Raji (cell line): ENCODE measurements around the gene XXYLT1.

Source experiments
- POLR2A ChIP-seq: IDR thresholded peaks from 2 replicates; pipeline ENCODE4 v1.6.1; 2011; ENCODE audit warnings: low read depth, low read length, control low read depth; ENCODE audit not compliant: insufficient read depth

XXYLT1 gene

GRCh38 chr3:195258449-195259153 is 12.4 kb downstream of the XXYLT1 start:
- no peak for TF ChIP-seq POLR2A

DNA sequence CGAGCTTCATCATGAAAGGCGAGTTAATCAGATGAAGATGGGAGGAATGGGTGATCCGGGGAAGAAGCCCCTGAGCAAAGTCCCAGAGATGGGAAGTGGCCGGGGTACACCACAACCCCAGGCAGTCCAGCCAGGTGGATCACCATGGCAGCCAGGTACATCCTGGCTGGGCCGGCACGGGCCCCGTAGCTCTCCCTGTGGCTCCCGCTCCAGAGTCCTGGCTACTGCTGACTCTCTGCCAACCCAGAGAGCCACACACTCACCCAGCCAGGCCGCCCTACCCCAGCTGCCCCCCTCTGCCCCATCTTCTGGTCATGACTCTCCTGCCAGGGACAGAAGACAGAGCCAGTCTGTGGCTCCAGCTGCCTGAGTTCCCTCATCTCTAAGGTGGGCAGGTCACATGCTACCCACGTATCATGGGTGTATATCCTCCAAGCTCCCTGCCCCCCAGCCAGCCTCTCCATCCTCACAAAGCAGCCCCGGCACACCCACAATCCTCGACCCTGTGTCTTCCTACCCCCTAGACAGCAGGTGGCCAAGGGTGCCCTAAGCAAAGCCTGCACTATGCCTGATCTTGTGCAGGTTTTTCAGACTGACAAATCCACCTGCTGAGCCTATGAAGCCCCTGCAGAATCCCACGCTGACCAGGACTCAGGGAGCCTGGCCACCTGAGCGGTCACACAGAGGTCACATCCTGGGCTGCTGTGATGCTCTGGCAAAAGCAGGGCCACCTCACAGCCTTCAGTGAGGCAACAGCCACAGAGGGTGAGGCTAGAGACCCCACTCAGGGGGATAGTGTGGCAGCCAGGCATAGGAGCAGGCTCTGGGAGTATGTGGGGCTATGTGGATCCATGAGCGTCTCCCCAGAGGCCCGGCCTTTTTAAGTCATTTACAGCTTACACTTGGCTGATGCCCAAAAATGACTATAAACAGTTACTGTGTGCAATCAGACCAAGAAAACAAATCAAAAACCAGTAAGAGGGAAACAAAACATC is 13.2 kb downstream of the XXYLT1 start:
- no peak for TF ChIP-seq POLR2A

- TF ChIP-seq POLR2A: no peak
These were observed 14.1 kb downstream of the XXYLT1 start for GRCh38 chr3:195256639-195257453.

DNA sequence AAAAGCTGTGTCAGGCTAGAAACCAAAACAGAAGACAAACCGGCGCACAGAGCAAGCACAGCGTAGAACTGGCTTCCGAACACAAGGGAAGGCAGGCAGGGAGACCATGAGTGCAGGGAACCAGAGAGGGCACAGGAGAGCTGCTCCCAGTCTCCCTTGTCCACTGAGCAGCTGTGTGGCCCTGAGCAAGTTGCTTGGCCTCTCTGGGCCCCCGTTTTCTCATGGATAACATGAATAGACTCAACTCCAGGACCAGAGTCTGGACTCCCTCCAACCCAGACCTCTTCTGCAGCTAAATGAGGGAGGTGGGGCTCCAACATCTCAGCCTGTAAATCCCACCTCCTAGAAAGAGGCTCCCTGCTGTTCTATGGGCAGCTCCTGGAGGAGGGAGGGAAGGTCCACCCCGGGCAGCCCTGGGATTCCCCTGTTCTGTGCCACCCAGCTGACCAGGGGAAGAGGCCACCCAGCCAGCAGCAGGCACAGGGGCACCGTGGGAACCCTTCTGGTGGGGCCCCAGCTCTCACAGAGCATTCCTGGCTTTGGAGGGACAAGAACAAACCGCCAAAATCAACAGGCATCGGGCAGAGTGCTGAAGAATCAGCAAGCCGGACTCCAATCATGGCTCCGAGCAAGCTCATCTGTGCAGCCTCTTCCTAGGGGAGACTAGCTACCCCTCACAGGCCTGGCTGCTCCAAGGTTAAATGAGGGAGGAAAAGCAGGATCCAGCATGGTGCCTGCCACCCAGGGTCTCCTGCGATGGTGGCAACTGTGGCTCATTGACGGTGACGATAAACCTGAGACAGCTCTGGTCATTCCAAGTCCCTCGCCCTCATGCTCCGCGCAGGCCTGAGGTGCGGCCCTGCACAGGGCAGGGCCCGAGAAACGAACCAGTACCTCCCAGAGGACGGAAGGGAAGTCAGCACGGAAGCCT is 15.1 kb downstream of the XXYLT1 start:
- TF ChIP-seq POLR2A: no peak

GRCh38 chr3:195255176-195255500 is 15.8 kb downstream of the XXYLT1 start:
- TF ChIP-seq POLR2A: no peak

DNA sequence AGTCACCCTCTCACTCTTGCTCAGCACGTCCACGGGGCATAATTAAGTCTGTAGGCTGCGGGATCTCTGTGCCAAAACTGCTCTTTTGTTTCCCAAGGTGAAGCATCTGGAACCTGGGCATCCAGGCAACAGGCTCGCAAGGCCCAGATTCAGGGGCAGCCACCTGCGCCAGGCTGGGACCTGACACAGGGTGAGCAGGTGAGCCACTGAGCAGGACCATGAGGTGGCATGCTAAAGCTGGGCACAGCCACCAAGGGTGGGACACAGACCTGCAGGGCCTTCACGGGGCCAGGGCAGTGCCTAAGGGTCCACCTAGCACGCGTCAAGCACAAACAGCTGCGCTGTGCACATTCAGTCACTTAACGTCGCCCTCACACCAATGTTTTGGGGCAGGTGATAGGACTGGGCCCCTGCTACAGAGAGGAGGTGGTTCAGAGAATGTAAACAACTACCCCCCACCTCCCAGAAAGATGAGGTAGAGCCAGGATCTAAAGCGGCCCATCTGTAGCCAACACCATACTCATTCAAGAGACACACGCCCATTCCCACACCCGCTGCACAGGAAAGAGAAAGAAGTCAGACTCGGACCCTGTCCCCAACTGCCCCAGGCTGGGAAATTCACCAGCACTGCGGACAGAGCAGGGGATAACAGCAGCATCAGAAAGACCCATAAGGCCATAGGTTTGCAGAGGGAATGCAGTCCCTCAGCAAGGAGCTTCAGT is 16.3 kb downstream of the XXYLT1 start:
- TF ChIP-seq POLR2A: no peak

DNA sequence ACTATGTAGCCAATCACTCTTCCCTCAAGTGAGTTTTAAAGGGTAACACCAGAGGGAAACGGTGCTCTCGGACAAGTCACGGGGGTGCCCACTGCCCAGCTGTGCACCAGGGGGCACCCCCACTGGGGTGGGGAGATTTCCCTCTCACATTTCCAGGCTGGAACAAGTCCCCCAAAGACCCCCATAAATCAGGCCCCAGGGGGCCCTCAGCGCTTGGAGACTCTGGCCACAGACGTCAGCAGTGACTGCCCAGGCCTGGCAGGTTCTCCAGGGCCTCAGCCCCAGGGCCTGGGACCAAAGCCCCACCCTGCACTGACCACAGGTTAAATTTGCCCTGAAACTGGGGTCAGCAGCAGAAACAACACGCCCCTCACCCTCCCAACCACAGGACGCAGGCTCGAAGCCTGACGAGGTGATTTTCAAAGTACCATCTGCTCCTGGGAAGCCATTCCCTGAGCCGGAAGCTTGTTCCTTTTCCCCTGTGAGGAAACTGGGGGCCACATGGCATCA is 17.0 kb downstream of the XXYLT1 start:
- no peak for TF ChIP-seq POLR2A

DNA sequence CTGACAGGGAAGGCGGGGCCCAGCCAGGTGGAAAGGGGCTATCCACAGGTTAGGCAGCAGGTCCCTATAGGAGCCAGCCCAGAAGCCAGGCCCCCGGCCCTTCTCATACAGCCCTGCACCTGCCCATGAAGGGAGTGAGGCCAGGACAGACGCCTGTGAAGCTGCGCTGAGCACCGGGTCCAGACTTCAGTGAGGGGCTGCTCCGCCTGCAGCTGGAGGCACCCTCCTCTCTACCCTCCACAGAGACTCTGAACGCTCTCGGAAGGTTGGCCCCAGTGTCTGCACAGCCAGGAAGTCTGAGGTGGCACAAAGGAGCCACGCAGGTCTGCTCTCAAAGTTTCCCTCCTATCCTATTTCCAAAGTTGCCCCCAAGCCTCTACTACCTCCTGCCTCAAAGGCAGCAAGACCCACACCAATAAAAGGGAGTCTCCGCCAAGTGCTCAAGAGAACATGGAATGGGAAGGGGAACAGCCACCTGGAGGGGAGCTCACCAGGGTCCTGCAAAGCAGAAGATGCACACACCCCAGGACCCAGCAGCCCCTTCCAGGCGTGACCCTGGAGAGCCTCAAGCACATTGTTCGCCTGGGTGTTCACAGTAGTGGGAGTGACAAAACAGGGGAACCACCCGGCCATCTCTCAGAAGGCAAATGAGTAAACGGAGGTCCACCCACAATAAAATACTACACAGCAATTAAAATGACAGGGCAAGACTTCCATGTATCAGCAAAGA is 19.5 kb downstream of the XXYLT1 start:
- TF ChIP-seq POLR2A: no peak

GRCh38 chr3:195250473-195251251 is 20.3 kb downstream of the XXYLT1 start:
- no peak for TF ChIP-seq POLR2A

DNA sequence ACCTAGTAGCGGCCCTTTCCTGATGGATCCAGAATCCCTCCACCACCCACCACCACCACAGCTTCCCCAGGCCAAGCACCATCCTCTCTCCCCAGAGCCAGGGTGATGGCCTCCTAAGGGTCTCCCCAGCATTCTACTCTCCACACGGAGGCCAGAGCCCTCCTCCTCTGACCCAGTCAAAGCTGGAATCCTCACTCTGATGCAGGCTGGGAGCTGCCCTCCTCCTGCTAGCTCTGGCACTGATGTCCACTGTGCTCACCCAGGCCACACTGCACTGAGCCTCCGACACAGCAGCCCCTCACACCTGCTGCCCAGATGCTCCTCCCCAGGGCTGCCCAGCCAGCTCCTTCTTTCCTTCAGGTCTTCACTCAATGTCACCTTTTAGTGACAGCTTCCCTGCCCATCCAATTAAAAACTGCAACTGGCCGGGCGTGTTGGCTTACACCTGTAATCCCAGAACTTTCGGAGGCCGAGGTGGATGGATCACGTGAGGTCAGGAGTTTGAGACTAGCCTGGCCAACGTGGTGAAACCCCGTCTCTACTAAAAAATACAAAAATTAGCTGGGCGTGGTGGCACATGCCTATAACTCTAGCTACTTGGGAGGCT is 21.0 kb downstream of the XXYLT1 start:
- no peak for TF ChIP-seq POLR2A

DNA sequence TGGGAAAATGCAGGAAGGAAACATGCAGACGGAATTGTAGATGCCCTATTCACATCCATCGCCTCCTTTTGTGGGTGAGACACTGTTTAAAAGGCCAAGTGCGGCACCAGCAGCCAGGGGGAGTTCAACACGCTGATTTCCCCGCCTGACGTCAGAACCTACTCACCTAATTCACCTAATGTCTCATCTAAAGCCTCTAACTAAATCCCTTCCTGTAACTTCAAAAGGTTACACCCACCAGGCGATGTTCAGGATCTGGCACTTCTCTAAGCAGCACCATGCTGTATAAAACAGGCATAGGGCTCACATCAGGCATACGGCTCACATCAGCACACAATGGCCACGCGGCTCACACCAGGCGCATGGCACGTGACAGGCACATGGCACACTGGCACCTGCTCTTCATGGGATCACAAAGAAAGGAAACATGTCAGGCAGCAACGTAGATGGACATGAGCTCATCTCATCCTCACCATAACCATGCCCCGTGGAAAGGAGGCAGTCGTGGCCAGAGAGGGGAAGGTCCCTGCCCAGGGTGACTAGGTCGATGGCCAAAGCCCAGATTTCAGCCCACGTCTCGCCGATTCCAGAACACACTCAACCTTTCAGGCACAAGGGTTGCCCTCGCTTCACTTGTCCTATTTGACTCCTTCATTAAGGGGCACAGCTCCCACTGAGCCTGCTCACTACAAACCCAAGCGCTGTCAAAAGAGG is 21.7 kb downstream of the XXYLT1 start:
- TF ChIP-seq POLR2A: no peak
